GM10847 (cell line): ENCODE measurements around the gene KIF22.

Source experiments
- POLR2A ChIP-seq: IDR thresholded peaks from 2 replicates; pipeline ENCODE4 v1.6.1; 2011; ENCODE audit not compliant: insufficient read length; ENCODE audit errors: extremely low read depth

Gene KIF22

DNA sequence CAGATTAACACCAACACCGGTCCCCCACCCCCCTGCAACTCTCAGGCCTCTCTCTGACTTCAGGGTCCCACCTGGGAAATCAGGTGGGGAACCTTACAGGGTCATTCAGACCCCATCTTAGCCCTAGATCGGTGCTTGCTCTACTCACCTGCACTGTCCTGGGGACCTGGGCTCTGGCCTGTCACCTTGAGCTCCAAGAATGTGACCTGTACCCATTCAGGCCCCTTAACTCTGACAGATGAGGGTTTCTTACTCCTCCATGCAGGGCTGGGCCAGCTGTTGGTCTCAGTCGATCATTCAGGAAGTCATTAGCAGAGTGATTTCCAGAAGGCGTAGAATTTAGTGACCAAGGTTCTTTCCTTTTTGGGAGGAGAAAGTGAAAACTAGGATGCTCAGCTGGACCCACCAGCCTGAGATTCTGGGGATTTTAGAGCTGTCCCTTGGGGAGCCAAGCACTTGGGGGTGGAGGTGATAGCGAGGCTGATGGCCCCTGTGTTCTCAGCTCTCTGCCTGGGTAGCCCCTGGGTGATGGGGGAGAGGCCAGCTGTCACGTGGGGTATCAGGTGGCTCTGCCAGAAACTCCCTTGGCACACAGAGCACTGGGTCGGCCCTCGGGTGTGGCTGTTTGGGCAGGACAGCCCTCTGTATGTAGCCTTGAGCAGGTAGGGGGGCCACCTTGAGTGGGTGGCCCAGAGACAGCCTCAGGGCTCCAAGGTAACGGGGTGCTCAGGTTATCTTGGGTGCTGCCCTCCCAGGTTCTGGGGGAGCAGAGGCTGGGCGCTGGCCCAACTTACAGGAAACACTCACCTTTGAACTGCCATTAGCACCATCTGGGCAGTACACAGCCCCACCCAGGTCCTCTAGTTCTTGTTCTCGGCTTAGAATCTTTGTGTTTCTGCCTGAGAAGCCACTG, 30.4 kb downstream of the KIF22 start:
- peak; percentile 49 for TF ChIP-seq POLR2A

DNA sequence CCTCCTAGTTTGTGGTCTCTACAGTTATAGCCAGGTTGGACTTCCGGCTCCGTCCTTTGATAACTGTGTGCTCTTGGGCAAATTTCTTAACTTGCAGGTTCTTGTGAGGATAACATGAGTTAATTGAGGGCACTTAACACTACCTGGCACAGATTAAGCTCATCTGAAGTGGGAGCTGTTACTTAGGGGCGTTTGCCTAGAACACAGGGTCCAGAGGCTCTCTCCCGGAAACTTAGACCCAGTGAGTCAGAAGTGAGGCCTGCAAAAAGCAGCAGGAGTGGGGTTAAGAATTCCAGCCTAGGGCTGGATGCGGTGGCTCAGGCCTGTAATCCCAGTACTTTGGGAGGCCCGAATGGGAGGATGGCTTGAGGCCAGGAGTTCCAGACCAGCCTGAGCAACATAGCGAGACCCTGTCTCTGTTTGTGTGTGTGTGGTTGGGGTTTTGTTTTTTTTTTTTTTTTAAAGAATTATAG, 31.1 kb downstream of the KIF22 start:
- TF ChIP-seq POLR2A = no peak

GRCh38 chr16:29824589-29825144, 34.1 kb downstream of the KIF22 start:
- TF ChIP-seq POLR2A = no peak

GRCh38 chr16:29825145-29826044, 34.8 kb downstream of the KIF22 start:
- TF ChIP-seq POLR2A = no peak

- TF ChIP-seq POLR2A = no peak
Observed at GRCh38 chr16:29826342-29826695, 35.8 kb downstream of the KIF22 start.

GRCh38 chr16:29830774-29831173, 40.2 kb downstream of the KIF22 start:
- no peak for TF ChIP-seq POLR2A

DNA sequence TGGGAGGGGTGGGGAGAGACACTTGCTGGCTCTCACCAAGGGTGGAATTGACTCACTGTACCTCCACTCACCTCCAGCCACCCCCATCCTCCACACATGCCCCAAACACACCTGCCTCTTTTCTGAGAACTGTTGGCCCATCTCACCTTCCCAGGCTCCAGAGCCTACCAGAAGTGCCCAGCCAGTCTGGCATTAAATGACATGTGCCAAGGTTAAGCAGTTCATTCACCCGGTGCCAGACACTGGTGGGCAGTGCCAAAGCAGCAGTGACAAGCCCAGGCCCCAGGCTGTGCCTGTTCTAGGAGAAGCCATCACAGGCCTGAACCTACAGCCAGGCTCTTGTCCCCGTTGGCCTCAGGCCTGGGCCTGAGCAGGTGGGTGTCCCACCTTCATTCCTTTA, 40.9 kb downstream of the KIF22 start:
- TF ChIP-seq POLR2A = no peak

DNA sequence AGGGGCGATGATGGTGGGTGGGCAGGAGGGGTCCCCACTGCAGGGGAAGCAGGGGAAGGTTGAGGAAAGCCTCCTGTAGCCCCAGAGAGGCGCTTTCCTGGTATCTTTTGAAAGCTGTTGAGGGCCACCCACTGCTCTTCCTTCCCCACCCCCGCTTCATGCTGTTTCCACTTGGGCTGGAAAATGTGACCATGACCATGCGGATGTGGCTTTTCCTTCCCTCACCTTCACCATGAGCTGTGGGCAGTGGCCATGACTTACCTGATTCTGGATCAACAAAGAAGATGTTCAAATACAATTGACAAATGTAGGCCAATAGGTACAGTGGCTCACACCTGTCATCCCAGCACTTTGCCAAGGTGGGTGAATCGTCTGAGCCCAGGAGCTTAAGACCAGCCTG, 43.5 kb downstream of the KIF22 start:
- no peak for TF ChIP-seq POLR2A

DNA sequence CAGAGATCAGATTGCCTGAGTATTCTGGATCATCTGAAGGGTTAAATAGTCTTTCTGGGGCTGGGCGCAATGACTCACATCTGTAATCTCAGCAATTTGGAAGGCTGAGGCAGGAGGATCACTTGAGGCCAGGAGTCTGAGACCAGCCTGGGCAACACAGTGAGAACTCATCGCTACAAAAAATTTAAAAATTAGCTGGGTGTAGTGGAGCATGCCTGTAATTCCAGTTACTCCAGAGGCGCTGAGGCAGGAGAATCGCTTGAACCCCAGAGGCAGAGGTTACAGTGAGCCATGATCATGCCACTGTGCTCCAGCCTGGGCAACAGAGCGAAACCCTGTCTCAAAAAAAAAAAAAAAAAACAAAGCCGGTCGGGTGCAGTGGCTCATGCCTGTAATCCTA, 45.4 kb downstream of the KIF22 start:
- TF ChIP-seq POLR2A = no peak

DNA sequence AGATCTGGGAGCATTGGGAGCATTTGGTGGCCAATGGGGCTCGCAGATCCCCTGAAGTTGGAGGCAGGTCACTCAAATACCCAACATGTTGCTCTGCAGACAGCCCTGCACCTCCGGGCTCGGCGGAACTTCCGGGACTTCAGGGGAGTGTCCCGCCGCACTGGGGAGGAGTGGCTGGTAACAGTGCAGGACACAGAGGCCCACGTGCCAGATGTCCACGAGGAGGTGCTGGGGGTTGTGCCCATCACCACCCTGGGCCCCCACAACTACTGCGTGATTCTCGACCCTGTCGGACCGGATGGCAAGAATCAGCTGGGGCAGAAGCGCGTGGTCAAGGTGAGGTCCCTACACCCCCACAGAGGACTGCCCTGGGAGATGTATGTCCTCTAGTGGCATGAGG, 46.1 kb downstream of the KIF22 start:
- no peak for TF ChIP-seq POLR2A

GRCh38 chr16:29837841-29838240, 47.3 kb downstream of the KIF22 start:
- no peak for TF ChIP-seq POLR2A

GRCh38 chr16:29839822-29840221, 49.3 kb downstream of the KIF22 start:
- no peak for TF ChIP-seq POLR2A

DNA sequence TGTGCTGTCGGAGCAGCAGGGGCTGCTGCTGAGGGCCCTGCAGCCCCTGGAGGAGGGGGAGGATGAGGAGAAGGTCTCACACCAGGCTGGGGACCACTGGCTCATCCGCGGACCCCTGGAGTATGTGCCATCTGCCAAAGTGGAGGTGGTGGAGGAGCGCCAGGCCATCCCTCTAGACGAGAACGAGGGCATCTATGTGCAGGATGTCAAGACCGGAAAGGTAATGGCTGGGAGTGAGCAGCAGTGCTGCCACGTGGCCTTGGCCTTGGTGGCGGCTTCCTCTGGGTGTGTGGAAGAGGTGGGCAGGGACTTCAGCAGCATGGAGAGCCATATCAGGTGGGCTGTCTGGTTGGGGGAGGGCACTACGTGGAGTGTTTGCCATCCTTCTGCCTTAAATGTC, 49.7 kb downstream of the KIF22 start:
- TF ChIP-seq POLR2A = no peak

- TF ChIP-seq POLR2A = no peak
Observed at GRCh38 chr16:29841631-29842030, 51.1 kb downstream of the KIF22 start.

DNA sequence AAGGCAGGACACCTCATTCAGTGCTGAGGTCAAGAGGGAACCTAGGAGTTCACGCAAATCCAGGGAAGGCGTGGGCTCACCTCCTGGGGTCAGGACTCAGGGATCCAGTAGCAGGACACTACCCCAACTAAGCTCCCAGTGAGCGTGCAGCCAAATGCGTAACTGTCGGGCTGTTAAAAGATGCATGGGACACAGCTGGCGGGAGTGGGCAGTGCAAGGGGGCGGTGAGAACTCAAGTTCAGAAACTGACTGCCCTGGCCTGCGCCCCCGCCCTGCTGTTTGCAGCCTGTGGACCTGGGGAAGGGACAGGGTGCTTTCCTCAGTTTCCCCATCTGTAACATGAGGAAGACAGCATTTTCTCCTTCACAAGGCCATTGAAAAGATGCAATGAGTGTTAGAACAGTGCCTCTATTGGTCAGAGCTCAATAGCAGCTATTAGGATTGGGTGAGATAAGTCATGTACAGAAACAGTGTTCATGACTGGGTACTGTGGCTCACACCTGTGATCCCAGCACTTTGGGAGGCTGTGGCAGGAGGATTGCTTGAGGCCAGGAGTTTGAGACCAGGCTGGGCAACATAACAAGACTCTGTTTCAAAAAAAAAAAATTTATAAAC, 52.3 kb downstream of the KIF22 start:
- TF ChIP-seq POLR2A = no peak

DNA sequence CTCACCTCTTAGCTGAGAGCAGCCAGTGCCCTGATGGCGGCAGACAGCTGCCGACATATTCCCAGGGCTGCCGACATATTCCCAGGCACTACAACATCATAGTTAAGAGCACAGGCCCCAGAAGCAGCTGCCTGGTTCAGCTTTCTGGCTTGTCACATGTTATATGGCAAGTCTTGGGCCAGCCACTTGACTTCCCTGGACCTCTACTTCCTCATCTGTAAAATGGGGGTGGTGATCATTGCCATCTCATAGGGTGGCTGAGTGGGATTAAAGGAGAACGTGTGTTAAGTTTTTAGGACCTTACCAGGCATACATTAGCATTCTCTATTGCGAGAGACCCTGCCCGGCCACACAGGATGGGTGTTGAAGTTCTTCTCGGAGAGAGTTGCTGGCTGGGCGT, 53.4 kb downstream of the KIF22 start:
- TF ChIP-seq POLR2A = no peak
